Activated T-helper 17 cell treated with anti-CD3 and anti-CD28 coated beads, Interleukin-2, amount 50 U/mL, for 72 hours (primary cell): ENCODE measurements around the gene CORO1A. TPM values are rescaled to one million over a fixed set of nuclear protein-coding genes. Genes with fewer than 3 reads are reported as not detected.
"Not testable (repeated sequence)": the region's sequence is repeated elsewhere in the genome, so short reads cannot be mapped to it uniquely, and the experiment has no call there.

Experiments used
- ATAC-seq: fragments of 150-1000 bp; cut with Tn5 transposase; replicated peaks from 2 replicates; pipeline ENCODE4 v1.10.0; 2021; ENCODE audit warnings: mild to moderate bottlenecking, moderate library complexity
- H3K27ac Mint-ChIP-seq: one replicate; pipeline ENCODE4 v1.8.0; 2022; ENCODE audit warnings: mixed read lengths
- H3K27me3 Mint-ChIP-seq: one replicate; pipeline ENCODE4 v1.8.0; 2022; ENCODE audit warnings: mixed read lengths
- H3K36me3 Mint-ChIP-seq: one replicate; pipeline ENCODE4 v1.8.0; 2022; ENCODE audit warnings: low read depth, mild to moderate bottlenecking, mixed read lengths
- H3K4me1 Mint-ChIP-seq: one replicate; pipeline ENCODE4 v1.8.0; 2022; ENCODE audit warnings: mixed read lengths
- H3K4me3 Mint-ChIP-seq: one replicate; pipeline ENCODE4 v1.8.0; 2022; ENCODE audit warnings: mild to moderate bottlenecking, mixed read lengths
- H3K9me3 Mint-ChIP-seq: one replicate; pipeline ENCODE4 v1.8.0; 2022; ENCODE audit warnings: mixed read lengths
- total RNA-seq, 2 donors: library from RNA; stranded (reverse); gene quantifications; one replicate each; pipeline ENCODE4 v1.2.3, GENCODE V29; 2022

Gene CORO1A
- total RNA-seq, 2 donors from 2014 or later = 649 to 1,196 TPM

DNA sequence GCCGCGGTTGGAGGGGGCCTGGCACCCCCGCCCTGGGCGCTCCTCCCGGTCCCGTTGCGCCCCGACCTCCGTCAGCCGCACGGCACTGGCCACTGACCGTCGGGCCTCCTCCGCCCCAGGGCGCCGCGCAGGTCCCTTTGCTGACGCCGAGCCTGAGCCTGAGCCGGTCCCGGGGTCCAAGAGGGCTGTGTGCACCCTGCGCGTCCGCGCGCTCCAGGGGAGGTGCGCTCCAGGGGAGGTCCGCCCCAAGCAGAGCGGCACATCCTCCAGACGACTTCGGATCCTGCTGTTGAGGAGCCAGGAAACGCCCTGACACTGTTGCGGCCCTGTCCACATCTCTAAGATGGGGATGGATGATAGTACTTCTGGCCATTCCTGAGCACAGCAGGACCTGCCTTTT is 22.9 kb downstream of the CORO1A start:
- H3K4me3 Mint-ChIP-seq, H3K9me3 Mint-ChIP-seq, H3K27me3 Mint-ChIP-seq, H3K36me3 Mint-ChIP-seq, H3K27ac Mint-ChIP-seq, H3K4me1 Mint-ChIP-seq: not testable (repeated sequence)
- peak; percentile 67 for ATAC-seq

DNA sequence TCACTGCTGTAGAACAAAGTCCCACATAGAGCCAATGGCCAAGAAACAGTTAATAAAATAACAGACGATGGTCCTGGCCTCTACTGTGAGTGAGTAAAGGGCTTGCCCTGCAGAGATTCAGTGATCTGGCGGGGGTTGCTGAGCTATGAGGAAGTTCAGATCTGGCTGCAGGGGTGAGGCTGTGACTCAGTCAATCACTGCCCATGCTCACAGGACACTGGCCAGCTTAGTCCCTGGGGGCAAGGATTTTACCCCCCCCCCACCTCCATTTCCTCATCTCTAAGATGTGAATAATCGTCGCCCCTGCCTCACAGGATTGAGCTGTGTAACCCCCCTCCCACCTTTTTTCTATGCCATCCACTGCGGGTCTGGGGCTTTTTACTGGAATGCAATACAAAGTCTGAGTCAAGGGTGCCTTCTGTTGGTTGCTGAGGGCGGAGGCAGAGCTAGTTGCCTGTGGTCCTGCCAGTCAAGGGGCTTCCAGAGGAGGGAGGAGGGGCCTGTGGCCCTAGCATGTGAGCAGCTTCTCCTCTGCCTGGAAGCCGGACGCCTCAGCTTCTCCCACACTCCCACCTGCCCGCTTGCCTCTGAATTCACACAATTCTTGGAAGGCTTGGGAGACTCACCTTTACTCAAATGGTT is 23.8 kb downstream of the CORO1A start:
- not testable (repeated sequence) for H3K4me3 Mint-ChIP-seq, H3K27me3 Mint-ChIP-seq, H3K9me3 Mint-ChIP-seq, ATAC-seq, H3K4me1 Mint-ChIP-seq, H3K36me3 Mint-ChIP-seq, H3K27ac Mint-ChIP-seq

DNA sequence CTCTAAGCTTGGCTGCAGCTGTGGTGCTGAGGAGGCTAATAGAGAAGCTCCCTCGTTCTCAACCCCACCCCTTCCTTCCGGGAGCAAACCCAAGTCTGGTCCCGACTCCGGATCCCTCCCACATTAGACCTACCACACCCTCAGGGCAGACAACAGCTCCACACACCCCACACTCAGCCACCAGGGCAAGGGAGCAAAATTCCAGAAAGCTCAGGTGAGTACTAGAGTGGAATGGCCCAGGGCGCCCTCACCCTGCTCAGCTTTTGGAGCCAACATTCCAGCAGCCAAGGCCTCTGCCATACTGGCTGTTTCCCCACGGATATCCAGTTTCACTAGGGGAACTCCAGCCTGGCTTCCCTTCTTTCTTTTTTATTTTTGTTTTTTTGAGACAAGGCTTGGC is 25.6 kb downstream of the CORO1A start:
- H3K9me3 Mint-ChIP-seq, H3K27ac Mint-ChIP-seq, ATAC-seq, H3K36me3 Mint-ChIP-seq, H3K4me3 Mint-ChIP-seq, H3K27me3 Mint-ChIP-seq, H3K4me1 Mint-ChIP-seq: not testable (repeated sequence)

- H3K27me3 Mint-ChIP-seq, H3K27ac Mint-ChIP-seq, H3K4me3 Mint-ChIP-seq, H3K36me3 Mint-ChIP-seq, H3K4me1 Mint-ChIP-seq, H3K9me3 Mint-ChIP-seq: not testable (repeated sequence)
- peak; percentile 83 for ATAC-seq
Measured at GRCh38 chr16:30211414-30211813, 28.0 kb downstream of the CORO1A start.

DNA sequence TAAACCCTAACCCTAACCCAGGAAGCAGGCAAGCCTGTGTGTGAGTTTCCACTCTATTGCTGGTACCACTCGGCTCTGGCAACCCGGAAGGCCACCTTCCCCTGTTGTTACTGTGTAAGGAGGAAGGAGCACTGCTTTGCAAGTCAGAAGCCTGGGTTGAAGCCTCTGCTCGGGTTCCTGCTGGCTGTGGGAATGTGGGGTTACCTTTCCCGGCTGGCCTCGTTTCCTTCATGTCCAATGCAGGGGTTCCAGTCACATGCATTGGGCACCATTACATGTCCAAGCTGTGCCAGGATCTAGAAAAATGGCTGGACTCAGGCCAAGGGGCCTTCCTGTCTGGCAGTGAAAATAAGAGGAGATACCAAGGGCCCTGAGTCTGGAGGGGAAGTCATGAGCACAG is 33.7 kb downstream of the CORO1A start:
- H3K4me1 Mint-ChIP-seq, H3K27me3 Mint-ChIP-seq, H3K4me3 Mint-ChIP-seq, H3K36me3 Mint-ChIP-seq, H3K27ac Mint-ChIP-seq, H3K9me3 Mint-ChIP-seq, ATAC-seq: not testable (repeated sequence)

Other genes starting within 250 kb of the CORO1A start
- 10 to 100 TPM; 55.2 to 70.8 TPM for gene TMEM219, start 221.5 kb upstream of the CORO1A start, total RNA-seq
- 10 to 100 TPM; 34.9 to 44.0 TPM for gene TAOK2, start 209.7 kb upstream of the CORO1A start, total RNA-seq
- 10 to 100 TPM; 23.9 to 34.1 TPM for gene HIRIP3, start 188.0 kb upstream of the CORO1A start, total RNA-seq
- gene INO80E, start 187.4 kb upstream of the CORO1A start, total RNA-seq = 100 to 1,000 TPM in 1 of 2 donors, 10 to 100 TPM in 1; 77.9 to 116 TPM
- gene DOC2A, start 172.6 kb upstream of the CORO1A start, total RNA-seq = 1 to 10 TPM in 1 of 2 donors, under 1 TPM in 1; 0.19 to 1.0 TPM
- not detected for gene C16orf92, start 160.4 kb upstream of the CORO1A start, total RNA-seq
- 1 to 10 TPM; 1.9 to 7.4 TPM for gene TLCD3B, start 152.3 kb upstream of the CORO1A start, total RNA-seq
- gene ALDOA, start 117.8 kb upstream of the CORO1A start, total RNA-seq = 1,000 to 10,000 TPM; 2,200 to 3,862 TPM
- gene PPP4C, start 107.6 kb upstream of the CORO1A start, total RNA-seq = 100 to 1,000 TPM; 111 to 147 TPM
- 1 to 10 TPM; 1.1 to 3.7 TPM for gene TBX6, start 91.7 kb upstream of the CORO1A start, total RNA-seq
- 100 to 1,000 TPM in 1 of 2 donors, 10 to 100 TPM in 1; 34.7 to 107 TPM for gene YPEL3, start 87.4 kb upstream of the CORO1A start, total RNA-seq
- gene GDPD3, start 70.1 kb upstream of the CORO1A start, total RNA-seq = 10 to 100 TPM; 13.4 to 37.8 TPM
- 100 to 1,000 TPM in 1 of 2 donors, 10 to 100 TPM in 1; 73.1 to 141 TPM for gene MAPK3, start 60.4 kb upstream of the CORO1A start, total RNA-seq
- 100 to 1,000 TPM; 100 to 267 TPM for gene BOLA2B, start 10.1 kb downstream of the CORO1A start, total RNA-seq
- gene SLX1A, start 10.3 kb downstream of the CORO1A start, total RNA-seq = 10 to 100 TPM; 34.1 to 69.0 TPM
- 10 to 100 TPM; 30.9 to 39.5 TPM for gene SULT1A3, start 15.7 kb downstream of the CORO1A start, total RNA-seq
- gene NPIPB13, start 64.9 kb downstream of the CORO1A start, total RNA-seq = 10 to 100 TPM; 16.1 to 25.1 TPM
- 10 to 100 TPM; 51.0 to 69.9 TPM for gene CD2BP2, start 171.7 kb downstream of the CORO1A start, total RNA-seq
- gene TBC1D10B, start 186.9 kb downstream of the CORO1A start, total RNA-seq = 10 to 100 TPM; 49.7 to 64.2 TPM
- gene MYL11, start 191.2 kb downstream of the CORO1A start, total RNA-seq = 1 to 10 TPM in 1 of 2 donors, not detected in 1; 1.6 TPM
- gene SEPTIN1, start 199.0 kb downstream of the CORO1A start, total RNA-seq = 100 to 1,000 TPM; 198 to 216 TPM
- gene ZNF48, start 211.8 kb downstream of the CORO1A start, total RNA-seq = 10 to 100 TPM; 10.2 to 10.5 TPM
- 1 to 10 TPM; 5.1 to 5.2 TPM for gene ZNF771, start 224.0 kb downstream of the CORO1A start, total RNA-seq
- gene DCTPP1, start 246.4 kb downstream of the CORO1A start, total RNA-seq = 100 to 1,000 TPM in 1 of 2 donors, 10 to 100 TPM in 1; 60.9 to 173 TPM